ENCODE data around the gene ACVR1B.

GRCh38 chr12:52005903-52006703 lies 54.6 kb downstream of the ACVR1B start:
- TF ChIP-seq CTCF (IDR thresholded peaks at IDR 0.05; ENCODE audit: low read depth, low read length), result no peak
- TF ChIP-seq EZH2phosphoT487 (IDR thresholded peaks at IDR 0.05; ENCODE audit: low read depth), result no peak

Measured in OCI-LY3 (cell line).